ENCODE measurements around the gene PNPLA1. TPM values are rescaled to one million over a fixed set of nuclear protein-coding genes. Genes with fewer than 3 reads are reported as not detected.
"Not testable (repeated sequence)": the region's sequence is repeated elsewhere in the genome, so short reads cannot be mapped to it uniquely, and the experiment has no call there.

The PNPLA1 gene
- total RNA-seq, 2 donors from 2014 or later = 0.86 TPM; not detected in 1

DNA sequence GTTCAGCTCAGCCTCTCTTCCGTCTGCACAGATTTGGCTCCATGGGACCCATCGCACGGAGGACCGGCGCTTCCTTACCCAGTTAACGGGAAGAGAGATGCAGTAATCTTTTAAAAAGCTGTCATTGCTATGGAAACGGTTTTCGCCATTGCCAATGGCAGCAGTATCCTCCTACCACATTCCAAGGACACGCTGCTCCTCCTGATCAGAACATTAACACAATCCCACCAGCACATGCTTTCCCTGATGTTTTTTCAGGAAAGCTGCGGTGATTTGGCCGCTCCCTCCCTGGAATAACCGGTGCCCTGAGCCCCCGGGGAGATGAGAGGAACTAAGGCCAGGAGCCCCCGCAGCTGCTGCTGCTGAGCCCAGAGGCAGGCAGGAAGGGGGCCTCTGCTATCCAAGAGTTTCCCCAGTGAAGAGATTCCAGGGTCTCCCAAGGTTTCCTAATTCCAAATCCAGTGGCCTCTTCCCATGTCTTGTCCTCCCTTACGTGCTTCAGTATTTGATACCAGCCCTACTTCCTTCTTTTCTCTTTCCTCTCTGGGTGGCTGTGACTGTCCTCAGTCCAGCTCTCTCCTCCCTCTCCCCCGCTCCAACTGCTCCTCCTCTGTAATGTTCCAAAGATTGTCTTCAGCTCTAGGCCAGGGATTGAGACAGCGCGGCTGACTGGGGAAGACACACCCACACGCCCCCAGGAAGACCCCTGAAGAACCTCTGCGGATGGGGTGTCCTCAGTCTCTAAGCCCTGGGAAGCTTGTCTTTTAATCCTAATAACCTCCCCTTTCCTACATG is 64.3 kb downstream of the PNPLA1 start:
- no peaks in the 10 kb centered on the region for H3K36me3 Mint-ChIP-seq
- H3K4me1 Mint-ChIP-seq (ENCODE audit: low read depth in 2 of 2) = peaks cover 6% of the 10 kb centered on the region in 2 donors
- no peak overlapping the region for H3K27ac Mint-ChIP-seq
- H3K9me3 Mint-ChIP-seq = no peaks in the 10 kb centered on the region
- ATAC-seq (no peak), DNase-seq (ENCODE audit: low spot score) (peak; percentile 38)
- no peak overlapping the region for H3K4me3 Mint-ChIP-seq
- peaks cover 37 to 40% of the 10 kb centered on the region in 2 donors for H3K27me3 Mint-ChIP-seq

DNA sequence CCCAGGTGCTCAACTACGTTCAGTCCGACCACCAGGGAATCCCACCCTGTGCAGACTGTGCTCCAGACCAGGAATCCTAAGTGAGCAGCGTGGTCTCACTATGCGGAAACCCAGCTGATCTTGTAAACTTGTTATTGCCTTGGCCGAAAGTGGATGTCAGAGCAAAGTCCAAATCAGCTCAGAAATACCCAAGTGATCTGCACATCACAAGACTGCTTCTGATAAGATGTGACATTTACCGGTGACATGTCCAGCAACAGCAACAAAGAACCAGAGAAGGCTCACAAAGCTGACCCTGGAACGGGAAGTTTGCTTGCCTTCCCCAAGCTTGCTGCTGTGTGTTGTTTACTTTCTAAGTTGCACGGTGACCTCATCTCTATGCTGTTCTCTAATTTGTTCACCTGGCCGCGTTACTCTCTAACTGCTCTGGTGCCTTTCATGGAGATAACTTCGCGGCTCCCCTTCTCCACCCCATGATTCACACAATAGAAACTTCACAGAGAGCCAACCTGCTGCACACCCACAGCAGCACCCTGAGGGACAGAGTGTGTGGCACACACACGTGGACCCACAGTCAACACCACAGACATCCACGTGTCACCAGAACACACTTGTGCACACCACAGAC is 65.1 kb downstream of the PNPLA1 start:
- DNase-seq (ENCODE audit: low spot score) = peak; percentile 40
- Mint-ChIP-seq H3K27ac (no peak overlapping the region), H3K36me3 (no peaks in the 10 kb centered on the region), H3K4me1 (ENCODE audit: low read depth in 2 of 2) (peaks cover 6% of the 10 kb centered on the region in 2 donors), H3K27me3 (peaks cover 40 to 45% of the 10 kb centered on the region in 2 donors), H3K4me3 (no peak overlapping the region), H3K9me3 (no peaks in the 10 kb centered on the region)
- no peak for ATAC-seq

- no peak overlapping the region for H3K4me3 Mint-ChIP-seq
- ATAC-seq = no peak
- H3K27me3 Mint-ChIP-seq = peaks cover 44 to 49% of the 10 kb centered on the region in 2 donors
- H3K36me3 Mint-ChIP-seq = no peaks in the 10 kb centered on the region
- no peaks in the 10 kb centered on the region for H3K9me3 Mint-ChIP-seq
- H3K27ac Mint-ChIP-seq = no peak overlapping the region
- H3K4me1 Mint-ChIP-seq (ENCODE audit: low read depth in 2 of 2) = peaks cover 7% of the 10 kb centered on the region in 2 donors
- DNase-seq (ENCODE audit: low spot score) = peak; percentile 39
Observed at GRCh38 chr6:36335465-36336207, 65.8 kb downstream of the PNPLA1 start.

DNA sequence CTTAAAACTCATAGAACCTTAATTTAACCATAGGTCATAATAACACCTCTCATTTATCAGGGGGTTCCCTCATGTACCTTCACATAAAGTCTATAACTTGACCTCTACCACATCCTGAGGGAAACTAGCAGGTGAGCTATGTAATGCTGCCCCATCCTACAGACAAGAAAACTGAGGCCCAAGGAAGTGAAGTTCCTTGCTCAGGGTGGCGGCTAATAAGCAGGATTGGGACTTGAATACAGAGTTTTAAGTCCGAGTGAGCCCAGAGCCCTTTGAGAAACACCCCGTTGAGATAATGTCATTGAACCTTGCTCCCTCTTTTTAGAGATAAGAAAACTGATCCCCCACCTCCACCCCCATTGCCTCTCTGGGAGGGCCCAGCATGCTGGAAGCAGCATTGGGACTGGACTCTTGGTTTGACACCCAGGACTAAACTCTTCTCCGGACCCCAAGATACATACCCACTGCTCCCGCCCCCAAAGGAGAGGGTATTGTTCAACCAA is 66.4 kb downstream of the PNPLA1 start:
- peak; percentile 23 for DNase-seq (ENCODE audit: low spot score)
- peaks cover 49 to 52% of the 10 kb centered on the region in 2 donors for H3K27me3 Mint-ChIP-seq
- H3K4me3 Mint-ChIP-seq = no peak overlapping the region
- no peaks in the 10 kb centered on the region for H3K9me3 Mint-ChIP-seq
- no peak overlapping the region for H3K27ac Mint-ChIP-seq
- no peak for ATAC-seq
- H3K4me1 Mint-ChIP-seq (ENCODE audit: low read depth in 2 of 2) = peaks cover 11% of the 10 kb centered on the region in 2 donors
- H3K36me3 Mint-ChIP-seq = no peaks in the 10 kb centered on the region

- no peak within 1 kb of the TSS for H3K27ac Mint-ChIP-seq
- H3K36me3 Mint-ChIP-seq = no peaks in the 10 kb centered on the region
- H3K27me3 Mint-ChIP-seq = peaks cover 47 to 52% of the 10 kb centered on the region in 2 donors
- peaks cover 11% of the 10 kb centered on the region in 2 donors for H3K4me1 Mint-ChIP-seq (ENCODE audit: low read depth in 2 of 2)
- no peak within 1 kb of the TSS for H3K4me3 Mint-ChIP-seq
- DNase-seq (ENCODE audit: low spot score) (peak; percentile 6), ATAC-seq (no peak)
- H3K9me3 Mint-ChIP-seq = no peaks in the 10 kb centered on the region
Observed at GRCh38 chr6:36336779-36337241, 67.0 kb downstream of the PNPLA1 start, which contains the start of gene BNIP5. Gene BNIP5, minus strand, starts transcription at chr6:36336888. Its CDS starts 6,198 bp downstream, at chr6:36330690.

- ATAC-seq = no peak
- Mint-ChIP-seq H3K4me1 (ENCODE audit: low read depth in 2 of 2) (peaks cover 11 to 13% of the 10 kb centered on the region in 2 donors), H3K36me3 (no peaks in the 10 kb centered on the region), H3K27ac (no peak overlapping the region), H3K9me3 (no peaks in the 10 kb centered on the region), H3K27me3 (peaks cover 43 to 48% of the 10 kb centered on the region in 2 donors), H3K4me3 (no peak overlapping the region)
- peak; percentile 12 for DNase-seq (ENCODE audit: low spot score)
Observed at GRCh38 chr6:36337814-36338213, 68.0 kb downstream of the PNPLA1 start.

- not testable (repeated sequence) for H3K9me3 Mint-ChIP-seq; H3K27ac Mint-ChIP-seq; H3K36me3 Mint-ChIP-seq; ATAC-seq; H3K4me3 Mint-ChIP-seq; DNase-seq (ENCODE audit: low spot score)
- Mint-ChIP-seq H3K4me1 (ENCODE audit: low read depth in 2 of 2) (peaks cover 11 to 13% of the 10 kb centered on the region in 2 donors), H3K27me3 (peaks cover 39 to 45% of the 10 kb centered on the region in 2 donors)
Observed at GRCh38 chr6:36338223-36338622, 68.4 kb downstream of the PNPLA1 start.

GRCh38 chr6:36339146-36339545 is 69.3 kb downstream of the PNPLA1 start:
- no peak for ATAC-seq
- no peak overlapping the region for H3K27ac Mint-ChIP-seq
- no peaks in the 10 kb centered on the region for H3K9me3 Mint-ChIP-seq
- H3K4me3 Mint-ChIP-seq = no peak overlapping the region
- peaks cover 11 to 13% of the 10 kb centered on the region in 2 donors for H3K4me1 Mint-ChIP-seq (ENCODE audit: low read depth in 2 of 2)
- peaks cover 35 to 42% of the 10 kb centered on the region in 2 donors for H3K27me3 Mint-ChIP-seq
- no peak for DNase-seq (ENCODE audit: low spot score)
- no peaks in the 10 kb centered on the region for H3K36me3 Mint-ChIP-seq

- Mint-ChIP-seq H3K36me3 (no peaks in the 10 kb centered on the region), H3K27me3 (peaks cover 24 to 31% of the 10 kb centered on the region in 2 donors), H3K4me3 (no peak overlapping the region), H3K9me3 (no peaks in the 10 kb centered on the region), H3K27ac (no peak overlapping the region), H3K4me1 (ENCODE audit: low read depth in 2 of 2) (peaks cover 11 to 13% of the 10 kb centered on the region in 2 donors)
- no peak for ATAC-seq
- no peak for DNase-seq (ENCODE audit: low spot score)
Observed at GRCh38 chr6:36340306-36340617, 70.4 kb downstream of the PNPLA1 start.

DNA sequence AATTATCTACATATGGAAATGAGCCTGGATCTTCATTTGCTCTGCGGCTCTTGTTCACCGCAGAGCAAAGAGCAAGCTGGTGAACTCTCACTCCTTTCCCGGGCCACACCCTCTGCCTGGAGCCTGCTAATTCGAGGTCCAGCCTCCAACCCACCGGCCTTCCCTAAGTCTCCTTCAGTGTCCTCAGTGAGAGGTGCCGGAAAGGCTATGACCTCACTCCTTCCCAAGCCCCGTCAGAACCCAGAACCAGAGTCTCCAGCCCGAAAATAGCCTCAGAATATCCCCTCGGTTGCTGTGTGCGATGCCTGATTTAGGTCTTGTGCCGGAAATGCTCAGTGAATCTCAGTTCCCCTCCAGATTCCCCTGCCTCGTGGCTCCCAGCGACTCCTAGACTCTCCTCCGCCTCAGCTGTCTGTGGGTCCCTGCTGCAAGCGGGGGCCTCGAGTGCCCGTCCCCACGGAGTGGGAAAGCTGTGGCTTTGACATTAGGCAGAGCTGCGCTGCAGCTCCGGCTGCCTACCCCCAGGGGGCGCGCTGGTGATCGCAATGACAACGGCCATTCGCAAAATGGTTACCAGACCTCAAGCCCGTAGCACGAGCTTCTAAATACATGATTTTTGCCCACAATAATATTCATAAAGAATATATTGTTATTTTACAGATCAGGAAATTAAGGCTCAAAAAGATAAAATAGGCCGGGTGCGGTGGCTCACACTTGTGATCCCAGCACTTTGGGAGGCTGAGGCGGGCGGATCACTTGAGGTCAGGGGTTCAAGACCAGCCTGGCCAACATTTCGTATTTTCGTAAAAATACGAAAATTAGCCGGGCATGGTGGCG is 71.0 kb downstream of the PNPLA1 start:
- peaks cover 18 to 25% of the 10 kb centered on the region in 2 donors for H3K27me3 Mint-ChIP-seq
- H3K4me1 Mint-ChIP-seq (ENCODE audit: low read depth in 2 of 2) = peaks cover 11 to 13% of the 10 kb centered on the region in 2 donors
- no peak overlapping the region for H3K27ac Mint-ChIP-seq
- peak; percentile 77 for DNase-seq (ENCODE audit: low spot score)
- ATAC-seq = peak; percentile 82 to 85
- H3K9me3 Mint-ChIP-seq = no peaks in the 10 kb centered on the region
- H3K36me3 Mint-ChIP-seq = no peaks in the 10 kb centered on the region
- H3K4me3 Mint-ChIP-seq = peak overlapping the region; percentile 11

DNA sequence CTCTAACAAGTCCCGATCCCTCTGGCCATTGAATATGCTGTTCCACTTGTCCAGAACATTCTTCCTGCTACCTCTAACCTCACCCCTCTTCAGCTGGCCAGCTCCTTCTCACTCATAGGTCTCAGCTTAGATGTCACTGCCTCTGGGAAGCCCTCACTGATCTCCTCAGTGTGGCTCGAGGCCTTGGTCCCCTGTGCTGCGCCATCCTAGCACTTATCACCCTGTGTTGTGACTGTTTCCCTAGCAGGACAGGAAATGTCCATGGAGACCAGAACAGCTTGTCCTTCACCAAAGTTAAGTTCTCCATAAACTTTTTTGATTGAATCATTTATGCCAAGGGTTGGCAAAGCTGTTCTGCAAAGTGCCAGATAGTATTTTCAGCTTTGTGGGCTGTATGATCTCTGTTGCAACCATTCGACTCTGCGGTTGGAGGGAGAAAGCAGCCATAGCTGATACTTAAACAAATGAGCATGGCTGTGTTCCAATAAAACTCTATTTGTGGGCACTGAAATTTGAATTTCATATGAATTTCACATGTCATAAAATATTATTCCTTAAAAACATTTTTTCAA is 73.3 kb downstream of the PNPLA1 start:
- H3K27me3 Mint-ChIP-seq = peaks cover 18 to 20% of the 10 kb centered on the region in 2 donors
- H3K36me3 Mint-ChIP-seq = no peaks in the 10 kb centered on the region
- no peaks in the 10 kb centered on the region for H3K9me3 Mint-ChIP-seq
- ATAC-seq (no peak), DNase-seq (ENCODE audit: low spot score) (peak; percentile 16)
- no peak overlapping the region for H3K4me3 Mint-ChIP-seq
- H3K4me1 Mint-ChIP-seq (ENCODE audit: low read depth in 2 of 2) = peaks cover 4 to 7% of the 10 kb centered on the region in 2 donors
- no peak overlapping the region for H3K27ac Mint-ChIP-seq

- Mint-ChIP-seq H3K4me3 (no peak overlapping the region), H3K9me3 (no peaks in the 10 kb centered on the region), H3K27me3 (peaks cover 8 to 23% of the 10 kb centered on the region in 2 donors), H3K27ac (peak overlapping the region in 1 of 2 donors; percentile 21), H3K36me3 (no peaks in the 10 kb centered on the region), H3K4me1 (ENCODE audit: low read depth in 2 of 2) (peaks cover 1 to 3% of the 10 kb centered on the region in 2 donors)
- no peak for ATAC-seq
- peak; percentile 18 for DNase-seq (ENCODE audit: low spot score)
Observed at GRCh38 chr6:36345681-36346466, 76.0 kb downstream of the PNPLA1 start.

All from natural killer cell treated with Interleukin-12 subunit alpha and Interleukin-12 subunit beta and Interleukin-15 and Interleukin-18, amount 100 ng/mL, for 72 hours (primary cell).